ENCODE measurements around the gene GBF1. TPM values are rescaled to one million over a fixed set of nuclear protein-coding genes. Genes with fewer than 3 reads are reported as not detected.

GBF1 gene
- total and polyA plus RNA-seq, 12 donors: 20.7 to 60.5 (median 49.3) TPM

DNA sequence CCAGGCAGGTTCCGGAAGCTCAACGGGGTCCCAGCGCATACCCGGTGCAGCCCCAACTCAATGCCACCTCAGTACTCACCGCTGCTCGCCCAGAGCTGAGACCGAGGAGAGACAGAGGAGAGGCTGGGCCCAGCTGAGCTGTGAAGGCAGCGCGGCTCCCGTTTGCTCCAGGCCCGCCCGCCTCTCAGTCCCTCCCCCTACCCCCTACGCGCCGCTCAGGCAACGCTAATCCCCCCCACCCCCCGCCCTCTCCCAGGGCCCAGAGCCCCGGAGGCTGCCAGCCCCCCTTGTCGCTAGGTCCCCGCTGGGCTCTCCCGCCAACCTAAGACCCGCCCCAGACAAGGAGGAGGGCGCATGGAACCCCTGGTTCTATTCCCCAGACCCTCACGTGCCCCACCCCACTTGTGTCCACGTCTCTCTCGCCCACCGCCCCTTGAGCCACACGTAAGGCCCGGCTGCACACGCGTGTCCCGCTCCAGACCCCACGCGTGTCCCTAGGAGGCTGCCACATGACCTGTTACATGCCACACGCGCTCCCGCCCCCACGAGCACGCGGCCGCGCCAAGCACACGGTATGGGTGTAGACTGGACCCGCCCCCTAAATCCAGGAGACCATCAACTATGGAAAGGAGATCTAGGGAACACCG lies 173.4 kb downstream of the GBF1 start, which contains the start of gene PSD:
PSD (minus strand) TSS at position 164 of the 647 bp plus-strand sequence. CDS start 1,747 bp downstream, outside the sequence.
- intact Hi-C loops (cut with DNase I): loop anchor here in 1 of 10 donors (10.0 kb wide), 1 partner anchor 166 kb away; no protein-coding TSS in a partner anchor
- 1 to 4% methylated on average over 45 of the region's 45 CpGs for WGBS, 2 donors
- peaks cover 0 to 55% (median 50%) of the 10 kb centered on the region in 7 donors for H3K27me3 ChIP-seq
- DNase-seq: no peak
- peaks cover 0 to 11% (median 0%) of the 10 kb centered on the region in 9 donors for H3K36me3 ChIP-seq
- no peaks in the 10 kb centered on the region for H3K9me3 ChIP-seq
- peak within 1 kb of the TSS; percentile 80 to 100 (median 94) for H3K4me3 ChIP-seq
- peaks cover 15 to 39% (median 36%) of the 10 kb centered on the region in 9 donors for H3K4me1 ChIP-seq
- no peak for TF ChIP-seq CTCF (IDR thresholded peaks at IDR 0.05)
- peak within 1 kb of the TSS in 1 of 10 donors; percentile 91 for H3K27ac ChIP-seq
- ATAC-seq: no peak

GRCh38 chr10:102419269-102420180 lies 174.2 kb downstream of the GBF1 start:
- no peak for TF ChIP-seq CTCF (IDR thresholded peaks at IDR 0.05)
- intact Hi-C loops (cut with DNase I): loop anchor here in 5 of 10 donors (5.0 to 10.0 kb wide), 4 partner anchors 43 to 165 kb away; partner anchors contain the start of genes ACTR1A (in 2 of the 5) and SUFU (in 2 of the 5)
- peak overlapping the region; percentile 80 to 100 (median 94) for H3K4me3 ChIP-seq
- WGBS, 2 donors: 1% methylated on average over 52 to 54 of the region's 54 CpGs
- peak overlapping the region in 6 of 10 donors; percentile 85 to 97 (median 91) for H3K27ac ChIP-seq
- H3K4me1 ChIP-seq: peaks cover 15 to 40% (median 36%) of the 10 kb centered on the region in 9 donors
- DNase-seq (peak; percentile 38 to 70), ATAC-seq (peak in 5 of 8 donors; percentile 3 to 38 (median 26))
- no peaks in the 10 kb centered on the region for H3K9me3 ChIP-seq
- H3K36me3 ChIP-seq: peaks cover 0 to 19% (median 0%) of the 10 kb centered on the region in 9 donors
- H3K27me3 ChIP-seq: peaks cover 0 to 47% (median 45%) of the 10 kb centered on the region in 7 donors

GRCh38 chr10:102420181-102420713 lies 174.9 kb downstream of the GBF1 start:
- WGBS, 2 donors: 1% methylated on average over 21 of the region's 21 CpGs
- TF ChIP-seq CTCF (IDR thresholded peaks at IDR 0.05): no peak
- peaks cover 0 to 24% (median 0%) of the 10 kb centered on the region in 9 donors for H3K36me3 ChIP-seq
- intact Hi-C loops (cut with DNase I): loop anchor here in 4 of 10 donors (5.0 to 10.0 kb wide), 3 partner anchors 42 to 82 kb away; partner anchors contain the start of genes ACTR1A (in 2 of the 4) and SUFU (in 2 of the 4)
- H3K9me3 ChIP-seq: no peaks in the 10 kb centered on the region
- H3K4me3 ChIP-seq: peak overlapping the region; percentile 80 to 100 (median 94)
- H3K27ac ChIP-seq: peak overlapping the region in 9 of 10 donors; percentile 81 to 97 (median 91)
- DNase-seq (no peak), ATAC-seq (peak in 2 of 8 donors; percentile 1)
- H3K27me3 ChIP-seq: peaks cover 0 to 40% (median 38%) of the 10 kb centered on the region in 7 donors
- peaks cover 15 to 40% (median 36%) of the 10 kb centered on the region in 9 donors for H3K4me1 ChIP-seq
